ENCODE measurements around the gene LIX1L.
"Not testable (repeated sequence)": the region's sequence is repeated elsewhere in the genome, so short reads cannot be mapped to it uniquely, and the experiment has no call there.

Gene LIX1L

DNA sequence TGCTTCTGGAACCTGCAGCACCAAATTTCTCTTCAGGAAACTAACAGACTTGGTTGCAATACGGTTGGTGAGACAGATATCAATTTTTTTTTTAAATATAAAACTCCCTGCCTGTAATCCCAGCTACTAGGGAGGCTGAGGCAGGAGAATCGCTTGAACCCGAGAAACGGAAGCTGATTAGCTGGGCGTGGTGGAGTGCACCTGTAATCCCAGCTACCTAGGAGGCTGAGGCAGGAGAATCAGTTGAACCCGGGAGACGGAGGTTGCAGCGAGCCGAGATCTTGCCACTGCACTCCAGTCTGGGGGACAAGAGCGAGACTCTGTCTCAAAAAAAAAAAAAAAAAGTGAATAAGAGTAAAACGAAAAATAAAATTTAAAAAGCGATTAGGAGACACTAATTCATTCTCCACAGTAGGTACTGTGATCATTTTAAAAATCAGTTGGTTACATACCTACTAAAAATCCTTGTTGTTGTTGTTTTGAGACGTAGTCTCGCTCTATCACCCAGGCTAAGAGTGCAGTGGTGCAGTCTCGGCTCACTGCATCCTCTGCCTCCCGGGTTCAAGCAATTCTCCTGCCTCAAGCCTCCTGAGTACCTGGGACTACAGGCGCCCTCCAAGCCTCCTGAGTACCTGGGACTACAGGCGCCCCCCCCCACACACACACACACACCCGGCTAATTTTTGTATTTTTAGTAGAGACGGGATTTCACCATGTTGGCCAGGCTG, 29.7 kb downstream of the LIX1L start:
- no peak for DNase-seq

- peak; percentile 100 for DNase-seq
Observed at GRCh38 chr1:145927063-145927886, 30.5 kb downstream of the LIX1L start, which contains the start of gene RBM8A. Gene RBM8A (minus strand): TSS chr1:145927484. CDS start chr1:145927426, 58 bp downstream.

DNA sequence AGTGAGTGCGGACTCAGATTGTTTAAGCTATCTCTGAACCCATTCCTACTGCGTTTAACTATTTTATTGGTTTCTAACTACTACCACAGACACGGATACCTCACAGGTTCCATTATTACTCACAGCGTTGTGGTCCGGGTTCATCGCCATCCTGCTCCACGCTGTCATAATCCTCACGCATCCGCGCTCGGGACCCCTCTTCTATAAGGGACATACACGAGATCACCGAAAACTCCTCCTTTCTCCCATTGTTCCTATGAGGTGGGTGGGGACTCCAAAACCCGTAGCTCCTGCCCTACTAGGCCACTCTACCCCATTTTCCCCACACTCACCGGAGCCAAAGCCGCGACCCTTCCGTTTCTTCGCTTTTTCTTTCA, 31.1 kb downstream of the LIX1L start:
- DNase-seq = no peak

DNA sequence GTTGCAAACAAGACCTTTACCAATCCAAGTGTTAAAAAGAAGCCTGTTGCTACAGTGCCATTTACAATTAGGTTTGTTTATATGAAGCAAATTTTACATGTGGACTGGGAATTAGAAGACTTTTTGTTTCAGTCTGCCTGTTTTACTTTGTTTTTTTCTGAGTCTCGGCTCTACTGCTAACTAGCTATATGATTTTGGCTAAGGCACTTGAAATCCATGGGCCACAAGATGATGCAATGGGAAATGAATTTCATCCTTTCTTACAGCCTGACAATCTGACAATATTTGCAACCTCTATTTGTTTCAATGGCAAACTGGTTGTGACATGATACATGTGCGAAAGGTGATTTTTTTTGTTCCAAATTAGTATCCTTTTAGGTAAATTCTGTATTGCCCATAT, 35.6 kb downstream of the LIX1L start:
- no peak for DNase-seq

GRCh38 chr1:145920297-145920696, 37.5 kb downstream of the LIX1L start:
- not testable (repeated sequence) for DNase-seq

DNA sequence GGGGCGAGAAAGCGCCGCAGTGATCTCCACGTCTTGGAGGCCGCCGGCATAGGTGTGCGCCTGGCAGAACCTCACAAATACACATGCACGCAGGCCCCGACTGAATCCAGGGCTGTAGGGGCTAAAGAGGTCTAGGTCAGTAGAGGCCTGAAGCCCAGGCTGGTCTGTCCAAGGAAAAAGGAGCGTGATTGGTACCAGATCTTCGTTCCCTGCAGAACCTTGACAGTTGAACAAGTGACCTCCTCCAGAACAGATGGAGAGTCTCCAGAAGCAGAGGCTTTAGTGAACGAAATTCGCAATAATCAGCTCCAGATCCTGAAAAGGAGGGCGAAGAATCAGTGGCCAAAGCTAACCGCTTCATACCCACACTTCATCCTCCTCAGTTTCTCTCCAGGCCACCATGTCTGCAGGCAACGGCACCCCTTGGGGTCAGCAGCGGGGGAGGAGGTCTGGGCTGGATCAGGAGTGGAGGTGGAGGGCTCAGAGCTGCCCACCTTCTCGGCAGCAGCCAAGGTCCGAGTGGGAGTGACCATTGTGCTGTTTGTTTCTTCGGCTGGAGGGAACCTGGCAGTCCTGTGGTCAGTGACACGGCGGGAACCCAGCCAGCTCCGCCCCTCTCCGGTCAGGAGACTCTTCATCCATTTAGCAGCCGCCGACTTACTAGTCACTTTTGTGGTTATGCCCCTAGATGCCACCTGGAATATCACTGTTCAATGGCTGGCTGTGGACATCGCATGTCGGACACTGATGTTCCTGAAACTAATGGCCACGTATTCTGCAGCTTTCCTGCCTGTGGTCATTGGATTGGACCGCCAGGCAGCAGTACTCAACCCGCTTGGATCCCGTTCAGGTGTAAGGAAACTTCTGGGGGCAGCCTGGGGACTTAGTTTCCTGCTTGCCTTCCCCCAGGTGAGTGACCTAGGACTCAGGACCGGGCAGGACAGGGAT, 38.6 kb downstream of the LIX1L start:
- DNase-seq = peak; percentile 23 to 60

GRCh38 chr1:145918144-145918991, 39.4 kb downstream of the LIX1L start, which contains the start of gene PEX11B:
Gene PEX11B (minus strand): TSS chr1:145918717. CDS start chr1:145918688, 29 bp downstream.
- peak; percentile 89 to 99 for DNase-seq

GRCh38 chr1:145917595-145917994, 40.2 kb downstream of the LIX1L start:
- no peak for DNase-seq

GRCh38 chr1:145916745-145917144, 41.1 kb downstream of the LIX1L start:
- DNase-seq = no peak

DNA sequence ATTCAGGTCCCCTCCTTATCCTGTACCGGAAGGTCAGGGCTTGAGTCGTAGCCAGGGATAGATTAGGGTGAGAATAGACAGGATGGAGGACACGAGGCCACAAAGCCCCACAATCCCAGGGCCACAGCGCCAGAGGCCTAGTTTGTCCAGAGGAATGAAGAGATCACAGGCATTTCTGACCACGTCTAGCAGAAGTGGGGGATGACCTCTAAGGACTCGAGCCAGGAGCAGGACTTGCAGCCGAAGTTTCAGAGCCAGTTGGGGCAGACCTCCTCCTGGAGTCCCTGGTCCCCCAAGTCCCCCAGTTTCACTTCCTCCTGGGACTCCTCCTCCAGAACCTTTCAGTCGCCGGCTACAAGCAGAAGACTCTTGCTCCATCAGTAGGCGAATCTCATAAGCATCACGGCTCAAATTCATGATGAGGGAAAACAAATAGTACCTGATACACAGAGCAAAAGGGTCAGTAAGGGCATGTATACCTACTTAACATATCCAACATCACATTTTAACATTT, 45.6 kb downstream of the LIX1L start:
- DNase-seq = no peak

- DNase-seq = no peak
Observed at GRCh38 chr1:145908653-145909052, 49.2 kb downstream of the LIX1L start.

DNA sequence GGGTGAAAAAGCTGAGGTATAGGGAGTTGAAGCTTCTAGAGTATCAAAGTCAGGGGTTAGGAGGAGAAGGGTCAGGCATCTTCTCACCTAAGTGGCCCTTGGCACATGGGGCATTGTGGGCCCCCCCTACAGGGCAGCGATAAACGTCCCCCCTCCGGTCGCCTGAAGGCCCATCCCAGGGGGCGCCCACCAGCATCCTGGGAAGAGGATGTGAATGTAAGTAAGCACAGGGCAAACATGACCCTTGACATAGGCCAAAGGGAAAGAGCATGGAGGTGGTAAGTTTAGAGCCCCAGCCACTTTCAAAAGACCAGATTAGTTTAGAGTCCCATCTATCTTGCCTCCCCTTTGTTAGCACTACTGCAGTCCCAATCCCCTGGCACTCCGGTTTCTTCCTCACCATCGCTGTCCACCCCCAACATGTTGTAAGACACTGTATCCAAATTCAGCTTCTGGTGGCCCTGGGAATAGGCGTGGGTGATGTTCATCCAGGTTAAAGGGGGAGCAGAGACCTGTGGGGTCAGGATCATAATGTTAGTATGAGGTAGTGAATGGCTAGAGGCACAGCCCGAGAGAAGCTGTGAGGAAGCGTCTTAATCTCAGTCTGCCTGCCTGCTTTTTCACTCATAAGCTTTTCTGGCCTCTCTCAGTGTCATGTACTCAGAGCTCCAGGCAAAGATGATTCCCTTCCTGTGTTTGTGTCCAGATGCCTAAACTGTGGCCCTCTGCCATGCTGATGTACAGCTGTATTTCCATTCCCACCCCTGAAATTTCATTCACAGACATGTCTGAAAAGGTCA, 50.7 kb downstream of the LIX1L start:
- DNase-seq = no peak

- no peak for DNase-seq
Observed at GRCh38 chr1:145901312-145902021, 56.4 kb downstream of the LIX1L start.

- DNase-seq = no peak
Observed at GRCh38 chr1:145898756-145899155, 59.1 kb downstream of the LIX1L start.

DNA sequence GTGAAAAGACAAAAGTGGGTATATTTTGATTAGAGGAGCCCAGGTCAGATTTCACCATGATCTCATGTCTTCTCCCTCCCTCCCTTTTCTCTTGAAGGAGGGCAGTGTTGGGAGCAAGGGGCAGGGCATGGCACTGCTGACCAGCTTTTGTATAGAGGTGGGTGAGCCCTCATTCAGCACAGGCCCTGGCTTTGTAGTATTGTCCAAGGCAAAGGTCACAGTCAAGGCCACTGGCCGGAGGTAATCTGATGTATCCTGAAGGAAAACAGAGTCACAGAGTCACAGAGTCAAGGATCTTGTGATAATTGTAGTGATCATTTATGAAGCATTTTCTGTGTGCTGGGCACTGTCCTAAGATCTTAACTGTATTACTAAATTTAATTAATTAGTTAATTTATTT, 59.8 kb downstream of the LIX1L start:
- DNase-seq = no peak

DNA sequence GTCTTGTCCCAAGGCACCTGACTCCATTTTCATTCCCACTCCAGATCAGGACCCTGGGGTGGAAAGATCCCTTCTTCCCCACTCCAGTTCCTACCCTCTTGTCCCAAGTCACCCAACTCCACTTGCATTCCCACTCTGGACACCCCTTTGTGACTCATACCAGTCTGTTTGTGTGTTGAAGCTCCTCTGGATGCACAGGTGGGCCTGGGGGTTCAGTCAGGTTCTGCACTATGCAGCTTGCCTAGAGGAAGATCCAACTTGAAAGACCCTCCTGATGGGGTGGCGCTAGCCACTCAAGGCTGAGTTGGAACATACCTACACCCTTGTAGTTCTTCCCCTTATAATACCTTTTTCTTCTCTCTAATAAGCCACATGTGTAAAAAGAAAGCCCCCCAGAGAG, 62.3 kb downstream of the LIX1L start:
- DNase-seq = no peak

GRCh38 chr1:145893306-145894055, 64.3 kb downstream of the LIX1L start:
- no peak for DNase-seq

DNA sequence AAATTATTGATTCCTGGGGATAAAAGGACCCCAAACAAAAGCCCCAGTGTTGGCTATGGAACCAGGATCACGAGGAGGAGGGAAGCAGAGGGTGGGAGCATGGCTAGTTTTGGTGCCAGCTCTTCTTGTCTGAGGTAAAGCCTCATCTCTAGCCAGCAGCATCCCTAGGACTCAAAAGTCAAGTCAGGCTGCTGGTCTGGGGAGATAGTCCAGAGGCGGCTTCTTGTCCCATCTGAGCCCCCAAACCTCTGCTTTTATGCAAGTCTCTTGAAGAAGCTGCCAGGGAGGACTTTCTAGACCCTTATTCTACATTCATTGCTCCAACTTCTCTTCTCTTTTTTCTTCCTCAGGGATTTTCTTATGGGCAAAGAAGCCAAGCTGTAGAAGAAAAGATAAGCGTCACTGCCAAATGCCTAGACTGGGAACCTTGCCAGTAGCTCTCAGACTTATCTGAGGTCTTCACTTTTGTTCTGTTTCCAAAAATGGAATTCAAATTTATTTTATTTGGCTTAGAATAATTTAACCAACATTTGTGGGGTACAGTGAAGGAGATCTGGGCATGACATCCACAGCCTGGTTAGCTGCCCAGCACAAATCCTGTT, 65.2 kb downstream of the LIX1L start:
- DNase-seq = no peak

All from NCI-H526 (cell line).